Duodenal mucosa (tissue), 2 donors: Measurements from ENCODE around the gene ANKRD60.

Experiments
- H3K27ac ChIP-seq: one replicate; pipeline ENCODE4 v1.7.0; 2013; ENCODE audit warnings: low read depth, low read length
- H3K27me3 ChIP-seq, 2 donors: one replicate each; pipeline ENCODE4 v1.7.0; 2013; ENCODE audit warnings: low read length in 2 of 2, control low read depth in 1 of 2; ENCODE audit not compliant: insufficient read depth in 2 of 2, control insufficient read depth in 1 of 2
- H3K36me3 ChIP-seq, 2 donors: one replicate each; pipeline ENCODE4 v1.7.0; 2013; ENCODE audit warnings: low read length in 2 of 2, control low read depth in 1 of 2; ENCODE audit not compliant: insufficient read depth in 2 of 2, control insufficient read depth in 1 of 2
- H3K4me1 ChIP-seq, 2 donors: one replicate each; pipeline ENCODE4 v1.7.0; 2013; ENCODE audit warnings: low read length in 2 of 2, control low read depth in 1 of 2; ENCODE audit not compliant: insufficient read depth in 2 of 2, control insufficient read depth in 1 of 2
- H3K4me3 ChIP-seq, 2 donors: one replicate each; pipeline ENCODE4 v1.7.0; 2013; ENCODE audit warnings: low read length in 2 of 2, low read depth in 1 of 2
- H3K9ac ChIP-seq, 2 donors: one replicate each; pipeline ENCODE4 v1.7.0; 2013; ENCODE audit warnings: low read length in 2 of 2, low read depth in 1 of 2
- H3K9me3 ChIP-seq, 2 donors: one replicate each; pipeline ENCODE4 v1.7.0; 2013; ENCODE audit warnings: low read length in 2 of 2, control low read depth in 1 of 2; ENCODE audit not compliant: control insufficient read depth in 1 of 2

Gene ANKRD60

GRCh38 chr20:58224097-58224496 lies 4.4 kb downstream of the ANKRD60 start:
- Histone ChIP-seq H3K4me1 (peaks cover 0 to 4% of the 10 kb centered on the region in 2 donors), H3K27me3 (peaks cover 26 to 42% of the 10 kb centered on the region in 2 donors), H3K27ac (no peak overlapping the region)

GRCh38 chr20:58223358-58223941 lies 5.0 kb downstream of the ANKRD60 start:
- H3K9me3 ChIP-seq: peaks cover 3 to 11% of the 10 kb centered on the region in 2 donors
- H3K27me3 ChIP-seq: peaks cover 21 to 37% of the 10 kb centered on the region in 2 donors
- H3K4me3 ChIP-seq: no peak overlapping the region
- no peaks in the 10 kb centered on the region for H3K4me1 ChIP-seq
- H3K27ac ChIP-seq: no peak overlapping the region
- no peaks in the 10 kb centered on the region for H3K36me3 ChIP-seq
- H3K9ac ChIP-seq: no peak overlapping the region

More at GRCh38 chr20:58224097-58224496, 4.4 kb downstream of the ANKRD60 start:
- Histone ChIP-seq H3K9me3 (peaks cover 0 to 6% of the 10 kb centered on the region in 2 donors), H3K9ac (no peak overlapping the region), H3K36me3 (no peaks in the 10 kb centered on the region), H3K4me3 (no peak overlapping the region)

- no peaks in the 10 kb centered on the region for H3K36me3 ChIP-seq
- H3K27me3 ChIP-seq: peaks cover 13 to 29% of the 10 kb centered on the region in 2 donors
- peaks cover 3 to 11% of the 10 kb centered on the region in 2 donors for H3K9me3 ChIP-seq
- H3K9ac ChIP-seq: no peak overlapping the region
- no peaks in the 10 kb centered on the region for H3K4me1 ChIP-seq
- no peak overlapping the region for H3K4me3 ChIP-seq
- H3K27ac ChIP-seq: no peak overlapping the region
These were observed 6.0 kb downstream of the ANKRD60 start for GRCh38 chr20:58222446-58222845.

GRCh38 chr20:58219342-58219700 lies 9.1 kb downstream of the ANKRD60 start:
- Histone ChIP-seq H3K36me3 (no peaks in the 10 kb centered on the region), H3K4me1 (no peaks in the 10 kb centered on the region)

GRCh38 chr20:58218665-58219341 lies 9.7 kb downstream of the ANKRD60 start:
- Histone ChIP-seq H3K36me3 (no peaks in the 10 kb centered on the region), H3K27me3 (peaks cover 3 to 18% of the 10 kb centered on the region in 2 donors), H3K9me3 (peaks cover 3 to 11% of the 10 kb centered on the region in 2 donors), H3K27ac (no peak overlapping the region), H3K4me3 (no peak overlapping the region), H3K4me1 (no peaks in the 10 kb centered on the region), H3K9ac (no peak overlapping the region)

More at GRCh38 chr20:58219342-58219700, 9.1 kb downstream of the ANKRD60 start:
- Histone ChIP-seq H3K27me3 (peaks cover 3 to 18% of the 10 kb centered on the region in 2 donors), H3K9me3 (peaks cover 3 to 11% of the 10 kb centered on the region in 2 donors), H3K27ac (no peak overlapping the region), H3K4me3 (no peak overlapping the region), H3K9ac (no peak overlapping the region)

GRCh38 chr20:58216334-58216733 lies 12.1 kb downstream of the ANKRD60 start:
- H3K36me3 ChIP-seq: no peaks in the 10 kb centered on the region

GRCh38 chr20:58215116-58215515 lies 13.3 kb downstream of the ANKRD60 start:
- Histone ChIP-seq H3K4me1 (no peaks in the 10 kb centered on the region), H3K27ac (no peak overlapping the region), H3K9me3 (peaks cover 3 to 11% of the 10 kb centered on the region in 2 donors), H3K36me3 (no peaks in the 10 kb centered on the region), H3K27me3 (peaks cover 5 to 9% of the 10 kb centered on the region in 2 donors), H3K4me3 (no peak overlapping the region), H3K9ac (no peak overlapping the region)

More at GRCh38 chr20:58216334-58216733, 12.1 kb downstream of the ANKRD60 start:
- Histone ChIP-seq H3K4me3 (no peak overlapping the region), H3K9ac (no peak overlapping the region), H3K27ac (no peak overlapping the region), H3K9me3 (peaks cover 3 to 11% of the 10 kb centered on the region in 2 donors), H3K27me3 (peaks cover 3 to 8% of the 10 kb centered on the region in 2 donors), H3K4me1 (no peaks in the 10 kb centered on the region)

GRCh38 chr20:58214310-58214709 lies 14.1 kb downstream of the ANKRD60 start:
- Histone ChIP-seq H3K9ac (no peak overlapping the region), H3K4me3 (no peak overlapping the region), H3K9me3 (peaks cover 3 to 7% of the 10 kb centered on the region in 2 donors), H3K27me3 (peaks cover 5 to 7% of the 10 kb centered on the region in 2 donors), H3K27ac (no peak overlapping the region), H3K36me3 (no peaks in the 10 kb centered on the region), H3K4me1 (no peaks in the 10 kb centered on the region)

- Histone ChIP-seq H3K9me3 (peaks cover under 1 to 1% of the 10 kb centered on the region in 2 donors), H3K4me1 (no peaks in the 10 kb centered on the region), H3K27ac (no peak overlapping the region), H3K4me3 (no peak overlapping the region), H3K36me3 (no peaks in the 10 kb centered on the region), H3K27me3 (peaks cover 5 to 7% of the 10 kb centered on the region in 2 donors), H3K9ac (no peak overlapping the region)
These were observed 14.7 kb downstream of the ANKRD60 start for GRCh38 chr20:58213716-58214115.

- no peak overlapping the region for H3K27ac ChIP-seq
- no peaks in the 10 kb centered on the region for H3K4me1 ChIP-seq
- no peaks in the 10 kb centered on the region for H3K36me3 ChIP-seq
- H3K9me3 ChIP-seq: no peaks in the 10 kb centered on the region
- H3K27me3 ChIP-seq: peaks cover 5 to 7% of the 10 kb centered on the region in 2 donors
- H3K9ac ChIP-seq: no peak overlapping the region
- H3K4me3 ChIP-seq: no peak overlapping the region
These were observed 15.3 kb downstream of the ANKRD60 start for GRCh38 chr20:58213121-58213520.
